ENCODE measurements around the gene TRIO. TPM values are rescaled to one million over a fixed set of nuclear protein-coding genes. Genes with fewer than 3 reads are reported as not detected.

Gene TRIO
- total and polyA plus RNA-seq, 2 of the 8 experiments (the other 6 are each of a cell fraction or from before 2014, with no cell fraction given): 35.1 to 69.1 TPM

GRCh38 chr5:14200312-14200990, 57.3 kb downstream of the TRIO start:
- Histone ChIP-seq H3K79me2 (ENCODE audit: control insufficient read depth in 1 of 2, insufficient read depth in 2 of 2, low read length in 2 of 2) (peaks cover 5 to 95% of the 10 kb centered on the region in 2 experiments), H2BK15ac (ENCODE audit: low read length) (no peak overlapping the region), H3K4me1 (replicated peaks in 1 of 4; ENCODE audit: control insufficient read depth in 3 of 4, insufficient read depth in 4 of 4, low read length in 3 of 4) (peaks cover 0 to 10% (median 5%) of the 10 kb centered on the region in 4 experiments; a peak in 6 of 7 replicates), H3K23ac (ENCODE audit: insufficient read length) (no peak overlapping the region), H3K79me1 (ENCODE audit: low read depth, low read length) (peaks cover 14% of the 10 kb centered on the region), H3K23me2 (ENCODE audit: low read depth, low read length) (no peaks in the 10 kb centered on the region), H3K36me3 (ENCODE audit: control insufficient read depth in 2 of 4, insufficient read depth in 4 of 4, low read length in 3 of 4) (no peaks in the 10 kb centered on the region), H2BK20ac (ENCODE audit: low read length) (no peak overlapping the region), H3K4ac (replicated peaks; ENCODE audit: insufficient read length, low read depth, low read length) (no peak overlapping the region), H4K91ac (replicated peaks; ENCODE audit: insufficient read length, low read length) (no peak overlapping the region), H2AFZ (ENCODE audit: low read length) (no peak overlapping the region), H3K18ac (ENCODE audit: extremely low read depth, low read length) (no peak overlapping the region), H3K9ac (replicated peaks in 1 of 4; ENCODE audit: extremely low read depth in 1 of 4, low read depth in 3 of 4, low read length in 3 of 4) (no peak overlapping the region), H2AK5ac (ENCODE audit: low read depth, low read length) (peak overlapping the region; percentile 19; the same call in 1 of the 2 replicates), H3K27me3 (replicated peaks in 1 of 4; ENCODE audit: control insufficient read depth in 3 of 4, extremely low read depth in 1 of 4, insufficient read depth in 3 of 4, low read length in 3 of 4) (no peaks in the 10 kb centered on the region), H3K9me3 (ENCODE audit: insufficient read depth in 2 of 2, low read depth in 1 of 2, low read length in 1 of 2) (no peaks in the 10 kb centered on the region), H4K8ac (ENCODE audit: extremely low read depth, insufficient read depth, low read length) (no peak overlapping the region), H4K5ac (ENCODE audit: insufficient read length, low read depth, low read length) (no peak overlapping the region), H3K4me3 (ENCODE audit: extremely low read depth in 1 of 4, insufficient read depth in 2 of 4, low read depth in 3 of 4, low read length in 4 of 4) (no peak overlapping the region), H2BK12ac (ENCODE audit: low read depth, low read length) (no peak overlapping the region), H2BK5ac (ENCODE audit: low read depth, low read length) (no peak overlapping the region), H3K27ac (ENCODE audit: low read depth, low read length) (no peak overlapping the region), H3K14ac (ENCODE audit: insufficient read length) (no peak overlapping the region), H4K20me1 (replicated peaks in 1 of 2; ENCODE audit: control insufficient read depth in 1 of 2, insufficient read depth in 2 of 2, low read length in 2 of 2) (peaks cover 16 to 21% of the 10 kb centered on the region in 2 experiments), H2BK120ac (replicated peaks; ENCODE audit: low read depth, low read length) (no peak overlapping the region), H3K56ac (replicated peaks; ENCODE audit: insufficient read length, low read depth, low read length) (no peak overlapping the region), H3K4me2 (ENCODE audit: insufficient read depth in 1 of 2, low read depth in 2 of 2, low read length in 2 of 2) (no peak overlapping the region)
- FAIRE-seq (no peak), DNase-seq (ENCODE audit: low read depth in 1 of 2, low spot score in 2 of 2) (no peak)
- CTCF ChIA-PET (ENCODE audit: partially characterized antibody): no interaction called here
- 86% methylated on average over 11 of the region's 11 CpGs; no CpG with 5 or more reads in 1 of the 2 experiments for WGBS, 2 experiments (ENCODE audit: extremely low coverage in 1 of 2, insufficient coverage in 1 of 2, insufficient read length in 1 of 2, insufficient replicate concordance in 2 of 2, low coverage in 1 of 2, low lambda C conversion rate in 2 of 2, missing lambda C conversion rate in 1 of 2)
- POLR2A ChIA-PET (ENCODE audit: partially characterized antibody): no interaction called here
- no peak for TF ChIP-seq RXRA (IDR thresholded peaks at IDR 0.05; ENCODE audit: insufficient read depth, low read depth, low read length)
- TF ChIP-seq SP1 (IDR thresholded peaks at IDR 0.05; ENCODE audit: low read depth, low read length): no peak
- no peak for TF ChIP-seq TAF1 (IDR thresholded peaks at IDR 0.05; ENCODE audit: low read depth, low read length)
- TF ChIP-seq CHD2 (IDR thresholded peaks at IDR 0.05; ENCODE audit: low read length): no peak
